ENCODE measurements around the gene ALDH1A1.

The ALDH1A1 gene

GRCh38 chr9:72904267-72905093, 48.4 kb downstream of the ALDH1A1 start:
- no peak for DNase-seq
- in situ Hi-C loops (cut with MboI; ENCODE audit: low pct_unique_long_range_greater_than_20kb, low sequenced_read_pairs): no loop called here

GRCh38 chr9:72903103-72903502, 49.8 kb downstream of the ALDH1A1 start:
- DNase-seq: no peak
- in situ Hi-C loops (cut with MboI; ENCODE audit: low pct_unique_long_range_greater_than_20kb, low sequenced_read_pairs): no loop called here

DNA sequence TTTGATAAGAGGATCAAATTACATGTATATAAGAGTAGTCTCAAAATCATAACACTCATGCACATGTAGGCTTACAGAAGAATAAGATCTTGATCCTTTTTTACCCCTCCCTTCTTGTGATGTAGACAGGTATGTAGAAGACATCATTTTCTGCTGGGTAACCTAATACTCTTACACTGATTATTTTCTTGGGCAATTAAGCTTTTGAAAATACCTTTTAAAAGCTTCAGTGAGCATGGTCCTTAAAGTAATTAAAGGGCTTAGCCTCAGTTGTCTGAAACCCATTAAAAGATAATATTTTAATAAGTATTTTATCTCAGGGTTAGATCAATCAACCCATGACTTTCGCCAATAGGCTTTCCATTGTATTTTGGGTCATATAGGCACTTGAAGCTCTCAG, 50.6 kb downstream of the ALDH1A1 start:
- DNase-seq: no peak
- in situ Hi-C loops (cut with MboI; ENCODE audit: low pct_unique_long_range_greater_than_20kb, low sequenced_read_pairs): no loop called here

DNA sequence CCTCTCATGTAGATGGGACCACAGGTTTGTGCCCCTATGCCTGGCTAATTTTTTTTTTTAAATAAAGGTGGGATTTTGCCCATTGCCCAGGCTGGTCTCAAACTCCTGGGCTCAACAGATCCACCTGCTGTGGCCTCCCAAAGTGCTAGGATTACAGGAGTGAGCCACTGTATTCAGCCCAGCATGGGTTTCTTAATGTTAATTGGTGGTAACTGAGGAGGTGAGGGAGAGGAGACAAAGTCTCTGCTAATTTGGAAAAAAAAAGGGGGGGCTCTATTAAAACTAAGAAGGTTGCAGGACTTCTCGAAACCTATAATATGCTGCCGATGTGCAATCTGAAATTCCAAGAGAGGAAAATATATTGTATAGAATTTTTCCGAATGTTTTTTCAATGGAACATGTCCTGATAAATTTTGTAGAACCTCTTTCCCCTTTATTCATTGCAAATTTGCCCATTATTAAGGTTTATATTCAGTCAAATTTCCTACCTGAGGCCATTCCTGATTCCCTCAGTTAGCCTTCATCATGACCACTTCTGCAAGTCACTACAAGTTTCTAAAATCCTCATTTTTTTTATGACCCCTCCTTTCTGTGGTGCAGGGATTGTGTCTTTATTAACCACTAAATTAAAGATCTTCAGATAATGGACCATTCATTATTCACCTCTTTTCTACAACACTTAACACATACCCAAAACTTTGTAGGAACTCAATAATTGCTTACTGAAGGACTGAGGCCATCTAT, 52.9 kb downstream of the ALDH1A1 start:
- in situ Hi-C loops (cut with MboI; ENCODE audit: low pct_unique_long_range_greater_than_20kb, low sequenced_read_pairs): no loop called here
- no peak for DNase-seq

DNA sequence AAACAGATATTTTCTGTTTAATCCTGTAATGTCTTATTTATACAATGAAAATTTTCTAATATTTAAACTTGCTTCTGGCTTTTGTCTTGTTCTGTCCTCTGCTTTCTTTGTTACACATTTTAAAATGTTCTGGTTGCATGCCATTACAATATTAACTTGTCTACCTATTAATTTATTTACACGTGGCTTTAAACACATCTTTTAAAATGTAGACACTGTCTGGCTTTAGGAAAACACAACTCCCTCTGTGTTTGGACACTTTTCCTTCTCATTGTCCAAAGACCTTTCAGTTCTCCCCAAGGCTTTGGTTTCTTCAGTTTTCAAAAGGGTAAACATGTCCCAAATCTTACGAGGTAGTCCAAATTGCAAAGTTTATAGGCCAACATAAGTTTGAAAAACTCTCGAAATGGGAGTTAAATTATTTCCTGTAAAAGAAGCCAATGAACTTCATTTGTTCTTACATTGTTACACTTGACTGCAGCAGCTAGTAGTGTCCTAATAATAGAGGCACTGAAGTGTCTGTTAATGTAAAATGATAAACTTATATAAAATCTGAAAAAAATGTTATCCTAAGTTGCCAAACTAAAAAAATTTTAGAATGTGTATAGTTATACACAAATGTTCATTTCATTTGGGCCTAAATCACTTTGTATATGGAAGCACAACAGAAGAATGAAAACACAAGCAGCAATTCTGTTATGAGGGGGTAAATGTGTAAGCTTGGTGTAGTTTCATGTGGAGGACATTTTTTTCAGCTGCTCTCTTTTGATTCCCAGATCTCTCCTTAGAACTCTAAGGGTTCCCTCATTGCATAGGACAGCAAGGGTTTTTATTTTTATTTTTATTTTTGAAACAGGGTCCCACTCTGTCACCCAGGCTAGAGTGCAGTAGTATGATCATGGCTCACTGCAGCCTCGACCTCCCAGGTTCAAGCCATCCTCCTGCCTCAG, 53.8 kb downstream of the ALDH1A1 start:
- in situ Hi-C loops (cut with MboI; ENCODE audit: low pct_unique_long_range_greater_than_20kb, low sequenced_read_pairs): no loop called here
- no peak for DNase-seq

- no peak for DNase-seq
- in situ Hi-C loops (cut with MboI; ENCODE audit: low pct_unique_long_range_greater_than_20kb, low sequenced_read_pairs): no loop called here
These were observed 54.5 kb downstream of the ALDH1A1 start for GRCh38 chr9:72898360-72898759.

- DNase-seq: no peak
- in situ Hi-C loops (cut with MboI; ENCODE audit: low pct_unique_long_range_greater_than_20kb, low sequenced_read_pairs): no loop called here
These were observed 55.7 kb downstream of the ALDH1A1 start for GRCh38 chr9:72897069-72897649.

GRCh38 chr9:72896439-72896838, 56.4 kb downstream of the ALDH1A1 start:
- in situ Hi-C loops (cut with MboI; ENCODE audit: low pct_unique_long_range_greater_than_20kb, low sequenced_read_pairs): no loop called here
- DNase-seq: no peak

- no peak for DNase-seq
- in situ Hi-C loops (cut with MboI; ENCODE audit: low pct_unique_long_range_greater_than_20kb, low sequenced_read_pairs): no loop called here
These were observed 57.7 kb downstream of the ALDH1A1 start for GRCh38 chr9:72895122-72895521.

- in situ Hi-C loops (cut with MboI; ENCODE audit: low pct_unique_long_range_greater_than_20kb, low sequenced_read_pairs): no loop called here
- DNase-seq: no peak
These were observed 58.5 kb downstream of the ALDH1A1 start for GRCh38 chr9:72894342-72894741.

DNA sequence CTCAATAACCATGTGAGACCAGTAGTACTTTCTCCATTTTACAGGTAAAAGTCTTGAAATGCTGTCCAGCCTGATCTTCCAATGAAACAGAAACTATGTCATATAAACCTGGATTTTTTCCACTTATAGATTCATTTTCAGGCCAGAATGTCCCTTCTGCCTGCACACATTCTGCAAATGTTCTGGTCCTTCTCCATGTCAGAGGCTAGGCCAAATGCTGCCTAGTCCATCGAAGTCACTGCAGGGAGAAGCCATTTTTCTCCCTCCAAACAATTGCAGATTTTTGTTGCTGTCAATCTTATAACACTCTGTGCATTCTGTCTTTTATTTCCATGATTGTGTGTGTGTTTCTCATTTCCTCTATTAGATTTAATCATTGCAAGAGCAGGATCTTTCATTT, 59.4 kb downstream of the ALDH1A1 start:
- DNase-seq: no peak
- in situ Hi-C loops (cut with MboI; ENCODE audit: low pct_unique_long_range_greater_than_20kb, low sequenced_read_pairs): no loop called here

DNA sequence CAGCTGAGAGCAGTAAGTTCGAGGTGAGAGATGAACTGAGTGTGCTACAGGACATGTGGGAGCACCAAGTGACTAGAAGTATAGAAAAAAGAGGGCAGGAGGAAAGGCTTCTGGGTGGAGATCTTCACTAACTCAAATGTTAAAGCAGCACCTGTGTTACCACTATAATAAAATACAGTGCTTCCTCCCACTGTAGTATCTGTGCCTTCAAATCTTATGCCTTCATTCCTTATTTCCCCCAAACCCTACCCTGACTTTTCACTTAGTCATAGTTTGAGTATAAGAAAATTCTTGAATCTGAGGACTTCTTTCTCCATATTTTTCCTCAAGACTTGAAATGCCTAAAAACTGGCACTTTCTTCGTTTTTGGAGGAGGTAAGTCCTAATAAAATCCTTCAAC, 61.8 kb downstream of the ALDH1A1 start:
- in situ Hi-C loops (cut with MboI; ENCODE audit: low pct_unique_long_range_greater_than_20kb, low sequenced_read_pairs): no loop called here
- no peak for DNase-seq

DNA sequence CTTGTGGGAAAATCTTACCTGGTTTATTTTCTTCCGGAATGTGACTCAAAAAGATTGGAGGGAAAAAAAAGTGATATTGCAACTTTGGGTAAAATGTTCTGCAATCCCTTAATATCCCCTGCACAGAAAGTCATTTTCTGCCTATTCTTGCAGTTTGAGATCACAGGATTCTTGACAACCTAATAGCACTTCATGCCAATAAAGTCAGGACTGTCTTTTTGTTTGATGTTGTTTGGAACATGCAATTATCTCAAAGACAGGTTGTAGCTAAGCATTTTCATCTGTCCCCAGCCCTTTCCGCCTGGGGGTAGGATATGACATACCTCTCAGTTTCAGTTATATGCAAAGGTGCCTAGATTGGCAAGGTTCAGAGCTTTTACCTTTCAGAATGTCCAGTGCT, 63.9 kb downstream of the ALDH1A1 start:
- in situ Hi-C loops (cut with MboI; ENCODE audit: low pct_unique_long_range_greater_than_20kb, low sequenced_read_pairs): no loop called here
- no peak for DNase-seq

GRCh38 chr9:72888067-72888466, 64.8 kb downstream of the ALDH1A1 start:
- in situ Hi-C loops (cut with MboI; ENCODE audit: low pct_unique_long_range_greater_than_20kb, low sequenced_read_pairs): no loop called here
- DNase-seq: no peak

GRCh38 chr9:72886386-72886785, 66.5 kb downstream of the ALDH1A1 start:
- no peak for DNase-seq
- in situ Hi-C loops (cut with MboI; ENCODE audit: low pct_unique_long_range_greater_than_20kb, low sequenced_read_pairs): no loop called here

DNA sequence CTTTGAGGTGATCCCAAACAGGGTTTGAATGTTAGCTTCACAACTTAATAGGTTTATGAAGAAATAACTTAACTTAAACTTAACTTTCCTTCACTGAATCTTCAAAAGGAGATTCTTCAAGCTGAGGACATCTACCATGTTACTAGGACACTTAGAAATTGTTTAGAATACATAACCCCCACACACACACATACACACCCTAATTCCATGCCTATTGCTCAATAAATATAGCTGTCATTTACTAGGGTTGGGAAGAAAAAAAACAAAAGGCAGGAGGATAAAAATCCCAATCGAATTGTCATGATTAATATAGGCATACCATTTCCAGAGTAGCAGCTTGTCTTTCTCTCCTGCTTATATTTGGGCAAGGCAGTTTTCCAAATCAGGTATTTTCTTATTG, 68.3 kb downstream of the ALDH1A1 start:
- no peak for DNase-seq
- in situ Hi-C loops (cut with MboI; ENCODE audit: low pct_unique_long_range_greater_than_20kb, low sequenced_read_pairs): no loop called here

DNA sequence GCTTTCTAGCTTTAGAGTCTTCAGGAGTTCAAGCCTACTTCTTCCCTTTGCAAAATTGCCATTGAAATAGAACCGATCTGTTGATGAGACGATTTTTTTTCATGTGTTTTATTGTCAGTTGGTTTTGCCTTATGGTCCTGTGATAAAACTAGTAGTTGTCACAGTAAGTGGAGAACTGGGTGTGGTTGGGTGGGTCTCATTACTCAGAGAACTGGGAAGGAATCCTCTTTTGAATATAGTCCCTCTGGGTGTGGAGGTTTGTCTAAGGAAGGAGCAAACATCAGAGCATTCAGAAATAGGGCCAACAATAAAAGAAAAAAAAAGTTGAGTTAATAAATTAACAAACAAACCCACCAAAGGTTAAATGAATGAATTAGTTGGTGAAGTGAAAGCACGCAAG, 69.0 kb downstream of the ALDH1A1 start:
- DNase-seq: no peak
- in situ Hi-C loops (cut with MboI; ENCODE audit: low pct_unique_long_range_greater_than_20kb, low sequenced_read_pairs): no loop called here

DNA sequence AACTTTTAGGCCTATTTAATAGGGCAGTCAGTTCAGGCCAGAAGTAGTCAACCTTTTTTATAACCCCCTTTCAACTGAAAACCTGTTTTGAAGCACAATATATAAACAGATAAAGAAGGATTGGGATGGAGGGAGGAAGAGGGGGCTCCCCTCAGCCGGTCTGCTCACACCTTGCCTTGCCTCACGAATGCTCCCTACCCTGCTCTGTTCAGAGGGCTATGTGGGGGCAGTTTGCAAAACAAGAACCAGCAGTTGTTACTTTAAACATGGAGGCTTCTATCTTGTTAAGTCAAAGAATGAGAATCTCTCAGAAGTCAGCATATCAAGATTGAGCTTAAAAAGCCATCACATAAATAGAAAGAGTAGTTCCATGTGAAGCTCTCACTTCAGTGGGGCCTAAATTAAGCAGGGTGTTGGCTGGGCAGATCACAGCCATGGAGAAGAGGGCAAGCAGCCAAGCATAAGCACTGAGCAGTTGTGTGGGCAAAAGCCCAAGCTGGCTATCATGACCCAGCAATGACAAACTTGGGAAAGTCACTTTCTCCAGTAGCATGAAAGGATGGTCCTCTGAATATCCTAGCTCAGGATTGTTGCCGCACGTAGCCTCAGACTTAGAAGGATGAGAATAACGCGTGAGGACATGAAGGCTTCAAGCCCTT, 70.6 kb downstream of the ALDH1A1 start:
- in situ Hi-C loops (cut with MboI; ENCODE audit: low pct_unique_long_range_greater_than_20kb, low sequenced_read_pairs): no loop called here
- no peak for DNase-seq

GRCh38 chr9:72880821-72881220, 72.0 kb downstream of the ALDH1A1 start:
- no peak for DNase-seq
- in situ Hi-C loops (cut with MboI; ENCODE audit: low pct_unique_long_range_greater_than_20kb, low sequenced_read_pairs): no loop called here
